Putamen (tissue), 1 donor: ENCODE measurements around the gene TMEM63A.

ENCODE experiments used
- DNase-seq: peaks from one replicate; pipeline ENCODE4 v3.0.0-alpha.2; 2016; ENCODE audit warnings: low spot score

TMEM63A gene

GRCh38 chr1:225866061-225866837 lies 15.9 kb downstream of the TMEM63A start:
- DNase-seq, result no peak

DNA sequence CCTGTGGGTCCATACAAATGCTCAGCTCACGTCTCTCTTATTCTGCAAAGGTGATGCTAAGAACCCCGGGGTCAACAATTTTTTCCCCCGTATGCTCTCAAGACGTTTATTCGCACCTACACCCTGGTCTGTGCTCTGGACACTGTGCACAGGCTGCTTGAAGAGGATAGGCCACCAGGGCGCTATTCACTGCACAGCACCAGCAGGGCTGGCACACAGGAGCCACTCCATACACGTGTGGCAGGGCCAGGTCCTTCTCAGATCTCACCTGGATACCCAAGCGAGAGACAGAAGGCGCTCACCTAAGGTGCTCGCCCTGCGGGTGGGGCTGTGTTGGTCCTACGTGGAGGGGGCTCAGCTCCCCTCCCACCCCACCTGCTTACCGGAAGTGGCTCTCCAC lies 16.7 kb downstream of the TMEM63A start:
- no peak for DNase-seq

DNA sequence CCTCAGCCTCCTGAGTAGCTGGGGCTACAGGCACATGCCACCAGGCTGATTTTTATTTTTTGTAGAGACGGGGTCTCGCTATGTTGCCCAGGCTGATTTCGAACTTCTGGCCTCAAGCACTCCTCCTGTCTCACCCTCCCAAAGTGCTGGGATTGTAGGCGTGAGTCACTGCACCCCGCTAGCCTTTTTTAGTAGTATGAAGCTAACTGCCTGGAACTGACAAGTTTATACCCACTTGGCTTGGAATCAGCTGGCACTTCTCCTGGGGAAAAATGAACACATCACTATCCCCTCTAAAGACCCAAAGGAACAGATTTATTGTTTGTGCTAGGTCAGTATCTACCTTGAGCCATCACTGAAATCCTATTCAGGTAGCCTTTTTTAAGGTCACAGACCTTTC lies 19.0 kb downstream of the TMEM63A start:
- no peak for DNase-seq

DNA sequence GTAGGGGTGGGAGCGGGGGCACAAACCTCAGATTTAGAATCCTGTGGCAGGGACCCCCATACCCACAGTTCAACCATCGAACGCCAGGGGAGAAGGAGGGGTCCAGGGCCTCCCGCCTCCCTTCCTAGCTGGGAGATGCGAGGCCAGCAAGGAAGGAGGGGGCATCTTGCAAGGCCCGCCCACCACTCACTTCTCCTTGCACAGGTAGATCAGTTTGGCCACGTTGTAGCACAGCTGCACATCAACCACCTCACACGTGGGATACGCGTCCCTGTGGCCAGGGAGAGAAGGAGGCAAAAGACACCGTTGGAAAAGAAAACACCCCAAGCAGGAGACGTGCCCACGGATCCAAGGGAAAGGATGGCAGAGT lies 19.6 kb downstream of the TMEM63A start:
- no peak for DNase-seq

- no peak for DNase-seq
These were observed 20.2 kb downstream of the TMEM63A start for GRCh38 chr1:225861834-225862580.

GRCh38 chr1:225860876-225861441 lies 21.2 kb downstream of the TMEM63A start:
- DNase-seq, result no peak

DNA sequence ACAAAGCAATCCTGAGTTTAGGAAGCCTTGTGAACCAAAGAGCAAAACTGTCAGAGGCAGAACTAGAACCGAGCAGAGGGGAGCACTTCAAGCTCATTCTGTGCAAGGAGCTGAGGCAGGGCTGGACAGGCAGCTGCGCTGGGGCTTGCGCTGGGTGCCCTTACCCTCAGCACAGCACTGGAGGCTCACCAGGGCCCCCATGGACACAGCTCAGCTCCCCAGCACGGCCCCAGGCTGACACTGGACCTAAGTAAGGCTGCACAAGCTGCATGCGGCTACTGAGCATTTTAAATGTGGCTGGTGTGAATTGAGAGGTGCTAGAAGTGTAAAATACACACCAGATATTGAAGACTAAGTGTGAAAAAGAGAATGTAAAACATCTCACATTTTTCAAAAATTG lies 22.1 kb downstream of the TMEM63A start:
- DNase-seq, result no peak

- DNase-seq, result no peak
These were observed 23.0 kb downstream of the TMEM63A start for GRCh38 chr1:225859151-225859550.

GRCh38 chr1:225857256-225857655 lies 24.9 kb downstream of the TMEM63A start:
- DNase-seq, result peak; percentile 60

DNA sequence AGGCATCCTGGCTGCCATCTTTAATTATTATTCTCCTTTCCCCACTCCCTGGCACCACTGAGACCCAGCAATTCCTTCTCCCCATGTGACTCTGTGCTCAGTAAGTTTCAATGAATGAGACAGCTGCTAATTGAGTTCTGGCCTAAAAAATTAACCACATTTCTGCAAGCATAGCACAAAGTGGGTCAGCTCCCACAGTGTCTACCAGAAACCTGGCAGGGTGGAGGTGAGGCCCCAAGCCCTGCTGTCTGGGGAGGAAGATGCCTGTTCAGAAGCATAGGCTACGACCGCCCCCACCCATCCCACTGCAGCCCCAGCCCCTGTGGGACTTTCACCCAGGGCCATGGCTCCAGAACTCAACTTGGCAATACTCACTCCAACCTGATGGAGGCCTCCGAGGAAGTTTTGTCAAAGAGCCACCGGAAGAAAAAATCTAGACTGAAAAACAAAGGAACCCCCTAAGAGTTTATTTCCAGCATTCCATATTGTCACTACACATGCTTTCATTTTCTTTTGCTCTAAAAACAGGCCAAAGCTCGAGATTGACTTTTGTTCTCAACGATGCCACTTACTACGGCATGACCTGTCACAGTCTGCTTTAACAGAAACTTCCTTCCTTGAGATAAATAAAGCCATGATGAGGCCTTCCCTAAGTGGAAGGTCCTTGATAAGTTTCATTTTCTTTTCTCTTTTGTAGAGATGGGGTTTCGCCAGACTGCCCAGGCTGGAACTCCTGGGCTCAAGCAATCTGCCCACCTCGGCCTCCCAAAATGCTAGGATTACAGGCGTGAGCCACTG lies 26.5 kb downstream of the TMEM63A start:
- no peak for DNase-seq

DNA sequence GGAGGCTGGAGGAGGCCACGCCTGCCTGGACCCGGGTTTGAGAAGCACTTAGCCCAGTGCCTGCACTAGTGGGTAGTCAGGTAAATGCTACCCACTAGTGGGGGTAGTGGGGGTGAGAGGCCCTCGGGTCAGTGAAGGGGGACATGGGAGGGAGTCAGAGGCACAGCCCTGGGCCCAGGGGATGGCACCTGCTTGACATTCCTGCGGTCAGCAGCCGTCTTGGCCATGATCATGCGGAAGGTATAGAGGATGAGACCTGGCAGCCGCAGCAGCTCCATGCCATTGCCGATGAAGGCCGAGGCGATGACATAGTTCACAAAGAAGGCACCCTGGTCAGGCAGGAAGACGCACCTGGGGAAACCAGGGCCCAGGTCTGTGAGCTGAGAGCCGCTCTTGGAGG lies 28.7 kb downstream of the TMEM63A start:
- DNase-seq, result no peak

GRCh38 chr1:225852413-225853124 lies 29.6 kb downstream of the TMEM63A start:
- no peak for DNase-seq

- no peak for DNase-seq
These were observed 30.4 kb downstream of the TMEM63A start for GRCh38 chr1:225851805-225852204.

DNA sequence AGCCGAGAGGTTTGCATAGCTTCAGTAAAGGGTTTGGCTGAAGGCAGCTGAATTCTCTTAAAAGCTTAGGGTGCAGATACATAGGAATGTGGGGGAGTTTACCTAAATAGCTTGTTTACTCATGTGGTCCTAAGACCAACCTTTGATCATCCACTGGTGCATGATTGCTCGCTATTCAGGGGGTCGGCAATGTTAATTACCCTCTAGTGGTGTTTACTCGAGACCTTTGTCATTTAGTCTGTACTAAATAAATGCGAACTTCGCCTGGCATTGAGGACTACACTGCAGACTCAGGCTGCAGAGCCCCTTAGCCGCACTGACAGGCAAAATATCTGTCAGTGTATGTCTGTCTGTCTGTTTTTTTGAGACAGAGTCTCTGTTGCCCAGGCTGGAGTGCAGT lies 31.8 kb downstream of the TMEM63A start:
- no peak for DNase-seq

- DNase-seq, result no peak
These were observed 32.3 kb downstream of the TMEM63A start for GRCh38 chr1:225849925-225850324.

GRCh38 chr1:225848030-225848955 lies 33.9 kb downstream of the TMEM63A start:
- peak; percentile 86 for DNase-seq

DNA sequence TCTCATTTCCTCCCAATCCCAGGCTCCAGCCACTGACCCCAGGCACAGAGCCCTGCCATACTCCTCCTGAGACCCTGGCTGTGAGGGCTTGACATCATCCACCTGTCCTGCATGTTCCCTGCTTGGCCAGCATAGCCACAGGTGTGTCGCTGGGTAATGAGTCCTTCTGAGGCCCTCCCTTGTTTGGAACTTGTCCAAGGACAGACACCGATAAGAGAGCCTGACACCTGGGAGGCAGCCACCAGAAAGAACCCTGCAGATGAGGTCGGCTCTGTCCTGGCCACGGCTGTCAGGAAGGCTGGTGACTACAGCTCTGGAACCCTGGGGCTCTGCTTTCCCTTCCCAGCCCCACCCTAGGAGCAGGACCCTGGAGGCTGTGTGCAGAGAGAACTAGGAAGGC lies 34.6 kb downstream of the TMEM63A start:
- no peak for DNase-seq

DNA sequence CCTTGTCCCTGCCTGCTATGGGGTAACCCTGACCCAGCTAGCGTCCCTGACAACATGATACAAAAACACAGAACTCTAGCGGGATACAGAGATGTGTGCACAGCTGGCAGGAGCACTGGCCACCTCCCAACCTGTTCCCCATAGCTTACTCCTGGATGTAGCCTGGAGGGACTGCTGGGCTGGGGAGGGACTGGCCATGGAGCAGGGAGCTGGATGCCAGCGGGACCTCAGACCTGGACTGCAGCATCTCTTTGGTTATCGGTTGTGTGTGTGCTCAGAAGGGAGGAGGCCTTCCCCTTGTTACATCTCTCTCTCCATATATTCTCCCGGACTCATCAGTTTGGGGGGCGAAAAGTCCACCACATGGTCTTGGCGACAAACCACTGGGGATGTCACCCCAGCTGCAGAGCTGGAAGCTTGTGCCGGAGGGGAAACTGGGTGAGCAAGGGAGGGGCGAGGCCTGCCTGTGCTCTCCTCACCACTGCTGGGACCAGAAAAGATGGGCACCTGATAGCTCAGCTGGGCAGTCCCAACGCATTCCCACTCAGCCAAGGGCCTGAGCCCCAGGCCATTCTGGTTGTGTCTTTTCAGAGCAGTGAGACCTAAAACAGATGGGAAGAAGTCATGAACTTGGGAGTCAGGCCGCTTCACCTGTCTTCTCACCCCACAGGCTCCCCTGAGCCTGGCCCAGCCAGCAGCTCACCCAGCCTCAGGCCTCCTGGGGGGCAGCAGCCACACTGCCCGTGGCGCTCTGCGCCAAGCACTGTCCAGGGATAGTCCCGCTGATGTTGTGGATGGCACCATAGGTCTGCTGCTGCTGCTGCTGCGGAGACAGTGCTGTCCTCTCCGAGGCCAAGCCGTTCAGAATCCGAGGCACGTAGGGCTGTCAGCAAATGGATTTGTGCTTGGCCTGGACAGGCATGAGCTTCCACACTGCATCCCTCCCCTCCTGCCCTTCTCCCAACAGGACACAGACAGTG lies 35.6 kb downstream of the TMEM63A start:
- DNase-seq, result no peak

- DNase-seq, result peak; percentile 51
These were observed 36.5 kb downstream of the TMEM63A start for GRCh38 chr1:225845571-225846259.
